Neural progenitor cell (in vitro differentiated cells): ENCODE data around the gene MPO.

ENCODE experiments used
- CTCF ChIP-seq: fragments of 200-600 bp; sonication (generic); IDR thresholded peaks from 2 replicates; pipeline ENCODE4 v1.5.1; 2017; ENCODE audit warnings: antibody characterized with exemption, mild to moderate bottlenecking
- EZH2 ChIP-seq: fragments of 200-600 bp; sonication (generic); IDR thresholded peaks from 2 replicates; pipeline ENCODE4 v1.6.1; 2017; ENCODE audit warnings: antibody characterized with exemption, mild to moderate bottlenecking, moderate library complexity
- EZH2phosphoT487 ChIP-seq: fragments of 200-600 bp; sonication (generic); IDR thresholded peaks from 2 replicates; pipeline ENCODE4 v1.6.1; 2017; ENCODE audit warnings: antibody characterized with exemption

- TF ChIP-seq CTCF (no peak), EZH2 (no peak), EZH2phosphoT487 (no peak)
Measured at GRCh38 chr17:58312829-58313228, 32.1 kb upstream of the MPO start.
